Testis (tissue), 3 donors: ENCODE results near the gene DGKH. TPM values are rescaled to one million over a fixed set of nuclear protein-coding genes. Genes with fewer than 3 reads are reported as not detected.

Source experiments
- DNase-seq: peaks from one replicate; pipeline ENCODE4 v3.0.0-alpha.2; 2019
- H3K27ac ChIP-seq, 2 donors: fragments of 200-600 bp; sonication (generic); one replicate each; pipeline ENCODE4 v1.5.1; 2019
- H3K27me3 ChIP-seq: fragments of 200-600 bp; sonication (generic); one replicate; pipeline ENCODE4 v1.5.1; 2019
- H3K36me3 ChIP-seq: fragments of 200-600 bp; sonication (generic); one replicate; pipeline ENCODE4 v1.5.1; 2017; ENCODE audit warnings: low read depth; ENCODE audit errors: missing control alignments
- H3K4me1 ChIP-seq: fragments of 200-600 bp; sonication (generic); one replicate; pipeline ENCODE4 v1.5.1; 2019
- H3K4me3 ChIP-seq, 2 donors: fragments of 200-600 bp; sonication (generic); one replicate each; pipeline ENCODE4 v1.5.1; 2017 to 2019
- H3K9me3 ChIP-seq: fragments of 200-600 bp; sonication (generic); one replicate; pipeline ENCODE4 v1.5.1; 2017
- CTCF ChIP-seq, 3 experiments: fragments of 450-650 bp in 2 of 3; fragments of 200-600 bp in 1 of 3; sonication (generic) in 1 of 3; IDR thresholded peaks; one replicate each; pipeline ENCODE4 v1.5.1; 2016 to 2019; ENCODE audit warnings: antibody characterized with exemption in 3 of 3, mild to moderate bottlenecking in 2 of 3, moderate library complexity in 1 of 3
- POLR2A ChIP-seq: fragments of 450-650 bp; IDR thresholded peaks from one replicate; pipeline ENCODE4 v1.6.1; 2017; ENCODE audit warnings: antibody characterized with exemption, mild to moderate bottlenecking, moderate library complexity
- WGBS, 2 donors: methylation state at CpG; one replicate each; pipeline ENCODE4 v1.1.5; 2018; 5-methylcytosine and 5-hydroxymethylcytosine counted together
- intact Hi-C: fragments of 100-400 bp; cut with DNase I; formaldehyde crosslinking; loops from one replicate; pipeline ENCODE4 v1.15.1; 2023; ENCODE audit warnings: low total_unique reads
- polyA plus RNA-seq: library from polyadenylated mRNA; stranded (reverse); fragments of 350-450 nt; fragmentation: Illumina TruSeq; extraction: RNeasy Lipid Tissue Mini Kit (QIAGEN cat#74804); gene quantifications from one replicate; pipeline ENCODE4 v1.2.3, GENCODE V29; 2014; ENCODE audit warnings: low read depth, low replicate concordance; ENCODE audit not compliant: insufficient read depth
- total RNA-seq, 2 donors: library from RNA; depleted of rRNA; stranded (reverse); fragments of >200 nt; gene quantifications; one replicate each; pipeline ENCODE4 v1.2.3, GENCODE V29; 2016

DGKH gene
- total and polyA plus RNA-seq, 3 donors from 2014 or later, result 6.3 to 11.5 (median 9.8) TPM

GRCh38 chr13:42035905-42036521, 12.4 kb upstream of the DGKH start:
- Histone ChIP-seq H3K9me3 (no peaks in the 10 kb centered on the region), H3K4me1 (no peaks in the 10 kb centered on the region), H3K27ac (no peak overlapping the region), H3K27me3 (no peaks in the 10 kb centered on the region), H3K36me3 (no peaks in the 10 kb centered on the region), H3K4me3 (no peak overlapping the region)
- TF ChIP-seq CTCF (IDR thresholded peaks at IDR 0.05) (no peak), POLR2A (no peak)
- no peak for DNase-seq
- intact Hi-C loops, result no loop called here

DNA sequence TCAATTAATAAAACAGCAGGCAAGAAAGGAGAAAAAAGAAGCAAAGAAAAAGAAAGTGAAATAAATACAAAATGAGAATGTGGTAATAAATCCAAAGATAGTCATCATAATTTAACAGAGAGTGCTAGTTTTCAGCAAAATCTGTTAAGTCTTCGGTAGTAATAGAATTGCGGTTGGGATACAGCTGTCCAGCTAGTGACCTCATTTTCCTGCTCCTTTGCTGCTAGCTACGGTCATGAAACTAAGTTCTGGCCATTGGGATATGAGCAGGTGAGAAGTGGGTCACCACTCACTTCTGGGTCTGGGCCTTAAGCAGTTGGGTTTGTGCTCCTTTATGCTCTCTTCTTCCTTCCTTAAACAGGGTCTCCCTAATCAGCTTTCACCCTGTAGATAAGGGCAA, 11.7 kb upstream of the DGKH start:
- no peaks in the 10 kb centered on the region for H3K9me3 ChIP-seq
- no peak overlapping the region for H3K4me3 ChIP-seq
- intact Hi-C loops, result no loop called here
- no peaks in the 10 kb centered on the region for H3K36me3 ChIP-seq
- TF ChIP-seq POLR2A (no peak), CTCF (IDR thresholded peaks at IDR 0.05) (no peak)
- DNase-seq, result no peak
- H3K4me1 ChIP-seq, result peaks cover 6% of the 10 kb centered on the region
- no peaks in the 10 kb centered on the region for H3K27me3 ChIP-seq
- H3K27ac ChIP-seq, result no peak overlapping the region
- 95 to 96% methylated on average over 3 of the region's 3 CpGs for WGBS, 2 donors

DNA sequence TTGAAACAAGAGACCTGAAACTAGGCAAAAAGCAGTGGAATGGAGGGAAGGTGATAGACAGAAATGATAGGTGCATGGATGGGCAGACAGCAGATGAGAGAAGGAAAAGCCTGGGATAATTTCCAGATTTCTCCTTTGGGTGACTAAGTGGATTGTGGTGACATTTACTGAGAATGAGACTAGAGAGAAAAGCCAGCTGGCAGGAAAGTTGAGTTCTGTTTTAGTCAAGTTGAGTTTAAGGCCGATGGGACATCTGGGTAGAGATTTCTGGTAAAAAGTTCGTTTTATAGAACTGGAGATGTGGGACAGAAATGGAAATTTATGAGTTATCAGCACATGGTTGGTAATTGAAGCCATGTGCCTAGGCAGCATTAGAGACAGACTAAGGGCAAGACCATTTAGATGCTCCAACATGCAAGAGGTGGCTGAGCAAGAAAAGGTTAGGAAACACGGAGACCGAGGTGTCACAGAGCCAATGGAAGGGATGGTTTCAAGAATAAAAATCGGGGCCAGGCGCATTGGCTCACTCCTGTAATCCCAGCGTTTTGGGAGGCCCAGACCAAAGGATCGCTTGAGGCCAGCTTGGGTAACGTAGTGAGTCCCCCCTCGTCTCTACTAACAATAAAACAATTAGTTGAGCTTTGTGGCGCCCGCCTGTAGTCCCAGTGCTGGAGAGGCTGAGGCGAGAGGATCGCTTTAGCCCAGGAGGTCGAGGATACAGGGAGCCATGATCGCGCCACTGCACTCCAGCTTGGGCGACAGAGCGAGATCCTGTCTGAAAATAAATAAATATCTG, 9.6 kb upstream of the DGKH start:
- Histone ChIP-seq H3K27me3 (no peaks in the 10 kb centered on the region), H3K4me3 (no peak overlapping the region), H3K9me3 (no peaks in the 10 kb centered on the region), H3K36me3 (no peaks in the 10 kb centered on the region), H3K4me1 (peaks cover 8% of the 10 kb centered on the region), H3K27ac (no peak overlapping the region)
- whole genome bisulfite sequencing, 2 donors, result 66 to 68% methylated on average over 19 of the region's 19 CpGs
- intact Hi-C loops, result no loop called here
- no peak for TF ChIP-seq POLR2A
- no peak for TF ChIP-seq CTCF (IDR thresholded peaks at IDR 0.05)
- no peak for DNase-seq

- WGBS, 2 donors, result 21 to 22% methylated on average over 14 of the region's 14 CpGs
- Histone ChIP-seq H3K9me3 (no peaks in the 10 kb centered on the region), H3K27me3 (no peaks in the 10 kb centered on the region), H3K36me3 (no peaks in the 10 kb centered on the region), H3K27ac (peak overlapping the region; percentile 79 to 94), H3K4me1 (peaks cover 8% of the 10 kb centered on the region), H3K4me3 (peak overlapping the region; percentile 80)
- TF ChIP-seq CTCF (IDR thresholded peaks at IDR 0.05) (no peak), POLR2A (no peak)
- intact Hi-C loops, result no loop called here
- DNase-seq, result peak; percentile 19
Observed at GRCh38 chr13:42039457-42039945, 8.9 kb upstream of the DGKH start.
